Trophoblast cell (in vitro differentiated cells and primary cell): ENCODE data around the gene ARMC2. TPM values are rescaled to one million over a fixed set of nuclear protein-coding genes. Genes with fewer than 3 reads are reported as not detected.

ENCODE experiments used
- DNase-seq, 2 donors: peaks; one replicate each; pipeline ENCODE4 v3.0.0-alpha.2; 2016
- H2AFZ ChIP-seq: 2 replicates; pipeline ENCODE4 v1.6.1; 2013; ENCODE audit warnings: low read length, moderate library complexity, mild to moderate bottlenecking; ENCODE audit not compliant: insufficient read depth, poor library complexity
- H2AK5ac ChIP-seq: 2 replicates; pipeline ENCODE4 v1.6.1; 2013; ENCODE audit warnings: mild to moderate bottlenecking, low read length
- H2BK120ac ChIP-seq: 2 replicates; pipeline ENCODE4 v1.6.1; 2013; ENCODE audit warnings: low read length, mild to moderate bottlenecking, moderate library complexity; ENCODE audit not compliant: insufficient read depth, poor library complexity
- H2BK12ac ChIP-seq: 2 replicates; pipeline ENCODE4 v1.6.1; 2013; ENCODE audit warnings: mild to moderate bottlenecking, low read length, moderate library complexity
- H2BK5ac ChIP-seq: 2 replicates; pipeline ENCODE4 v1.6.1; 2013; ENCODE audit warnings: low read length, low read depth, moderate library complexity, mild to moderate bottlenecking; ENCODE audit not compliant: poor library complexity
- H3K14ac ChIP-seq: 2 replicates; pipeline ENCODE4 v1.6.1; 2013; ENCODE audit warnings: mild to moderate bottlenecking, low read length
- H3K18ac ChIP-seq: 2 replicates; pipeline ENCODE4 v1.6.1; 2013; ENCODE audit warnings: mild to moderate bottlenecking, low read length
- H3K23ac ChIP-seq: 2 replicates; pipeline ENCODE4 v1.6.1; 2013; ENCODE audit warnings: low read length
- H3K27ac ChIP-seq: 2 replicates; pipeline ENCODE4 v1.5.1; 2013; ENCODE audit warnings: low read depth, mild to moderate bottlenecking, inconsistent platforms, low read length, moderate library complexity
- H3K27me3 ChIP-seq: 2 replicates; pipeline ENCODE4 v1.6.1; 2013; ENCODE audit warnings: inconsistent platforms, mild to moderate bottlenecking, low read length, moderate library complexity; ENCODE audit not compliant: insufficient read depth
- H3K36me3 ChIP-seq, 2 experiments: 1 replicate in 1 of 2; 2 replicates in 1 of 2; pipeline ENCODE4 v1.6.1; 2013; ENCODE audit warnings: low read length in 2 of 2, mild to moderate bottlenecking in 2 of 2, moderate library complexity in 1 of 2; ENCODE audit not compliant: insufficient read depth in 2 of 2, control insufficient read depth in 1 of 2
- H3K4ac ChIP-seq: 2 replicates; pipeline ENCODE4 v1.6.1; 2013; ENCODE audit warnings: low read depth, mild to moderate bottlenecking, low read length, moderate library complexity
- H3K4me1 ChIP-seq, 2 experiments: 1 replicate in 1 of 2; 2 replicates in 1 of 2; pipeline ENCODE4 v1.6.1; 2013; ENCODE audit warnings: low read length in 2 of 2, mild to moderate bottlenecking in 2 of 2, moderate library complexity in 1 of 2; ENCODE audit not compliant: insufficient read depth in 2 of 2, control insufficient read depth in 1 of 2
- H3K4me2 ChIP-seq: 2 replicates; pipeline ENCODE4 v1.6.1; 2013; ENCODE audit warnings: inconsistent platforms, mild to moderate bottlenecking, low read length, moderate library complexity
- H3K4me3 ChIP-seq: 2 replicates; pipeline ENCODE4 v1.5.1; 2013; ENCODE audit warnings: mild to moderate bottlenecking, low read depth, low read length, inconsistent platforms
- H3K79me1 ChIP-seq: one replicate; pipeline ENCODE4 v1.6.1; 2013; ENCODE audit warnings: low read length
- H3K79me2 ChIP-seq: 2 replicates; pipeline ENCODE4 v1.6.1; 2013; ENCODE audit warnings: low read length, mild to moderate bottlenecking; ENCODE audit not compliant: control insufficient read depth, insufficient read depth, poor library complexity
- H3K9ac ChIP-seq: 2 replicates; pipeline ENCODE4 v1.6.1; 2013; ENCODE audit warnings: mild to moderate bottlenecking, low read length
- H3K9me3 ChIP-seq: 2 replicates; pipeline ENCODE4 v1.6.1; 2013; ENCODE audit warnings: low read depth, mild to moderate bottlenecking, control low read depth, inconsistent platforms, low read length; ENCODE audit not compliant: insufficient read depth
- H4K12ac ChIP-seq: 2 replicates; pipeline ENCODE4 v1.6.1; 2013; ENCODE audit warnings: low read depth, mild to moderate bottlenecking, low read length, moderate library complexity
- H4K8ac ChIP-seq: 2 replicates; pipeline ENCODE4 v1.6.1; 2013; ENCODE audit warnings: low read depth, mild to moderate bottlenecking, low read length, moderate library complexity
- H4K91ac ChIP-seq: one replicate; pipeline ENCODE4 v1.6.1; 2013; ENCODE audit warnings: low read depth, mild to moderate bottlenecking, low read length, moderate library complexity
- WGBS: extraction: QIAGEN DNeasy Blood & Tissue Kit; methylation state at CpG from one replicate; pipeline ENCODE4 v1.1.7; 2013; ENCODE audit warnings: missing lambda C conversion rate; ENCODE audit not compliant: insufficient read length, insufficient coverage; ENCODE audit errors: extremely low coverage; 5-methylcytosine and 5-hydroxymethylcytosine counted together
- polyA plus RNA-seq: library from polyadenylated mRNA; stranded (reverse); fragments of 200-250 nt; gene quantifications from 2 replicates; pipeline ENCODE4 v1.2.3, GENCODE V29; 2013

The ARMC2 gene, protein sequence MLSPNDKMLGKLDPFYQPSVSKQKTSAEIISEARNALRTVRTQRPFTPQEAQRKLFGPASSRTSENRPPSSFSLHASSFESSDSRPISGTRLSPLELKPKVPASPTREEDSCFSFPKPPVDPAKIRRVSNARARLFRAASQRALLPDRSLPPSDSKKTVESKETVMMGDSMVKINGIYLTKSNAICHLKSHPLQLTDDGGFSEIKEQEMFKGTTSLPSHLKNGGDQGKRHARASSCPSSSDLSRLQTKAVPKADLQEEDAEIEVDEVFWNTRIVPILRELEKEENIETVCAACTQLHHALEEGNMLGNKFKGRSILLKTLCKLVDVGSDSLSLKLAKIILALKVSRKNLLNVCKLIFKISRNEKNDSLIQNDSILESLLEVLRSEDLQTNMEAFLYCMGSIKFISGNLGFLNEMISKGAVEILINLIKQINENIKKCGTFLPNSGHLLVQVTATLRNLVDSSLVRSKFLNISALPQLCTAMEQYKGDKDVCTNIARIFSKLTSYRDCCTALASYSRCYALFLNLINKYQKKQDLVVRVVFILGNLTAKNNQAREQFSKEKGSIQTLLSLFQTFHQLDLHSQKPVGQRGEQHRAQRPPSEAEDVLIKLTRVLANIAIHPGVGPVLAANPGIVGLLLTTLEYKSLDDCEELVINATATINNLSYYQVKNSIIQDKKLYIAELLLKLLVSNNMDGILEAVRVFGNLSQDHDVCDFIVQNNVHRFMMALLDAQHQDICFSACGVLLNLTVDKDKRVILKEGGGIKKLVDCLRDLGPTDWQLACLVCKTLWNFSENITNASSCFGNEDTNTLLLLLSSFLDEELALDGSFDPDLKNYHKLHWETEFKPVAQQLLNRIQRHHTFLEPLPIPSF
- polyA plus RNA-seq: 2.3 and 2.7 TPM in 2 replicates

DNA sequence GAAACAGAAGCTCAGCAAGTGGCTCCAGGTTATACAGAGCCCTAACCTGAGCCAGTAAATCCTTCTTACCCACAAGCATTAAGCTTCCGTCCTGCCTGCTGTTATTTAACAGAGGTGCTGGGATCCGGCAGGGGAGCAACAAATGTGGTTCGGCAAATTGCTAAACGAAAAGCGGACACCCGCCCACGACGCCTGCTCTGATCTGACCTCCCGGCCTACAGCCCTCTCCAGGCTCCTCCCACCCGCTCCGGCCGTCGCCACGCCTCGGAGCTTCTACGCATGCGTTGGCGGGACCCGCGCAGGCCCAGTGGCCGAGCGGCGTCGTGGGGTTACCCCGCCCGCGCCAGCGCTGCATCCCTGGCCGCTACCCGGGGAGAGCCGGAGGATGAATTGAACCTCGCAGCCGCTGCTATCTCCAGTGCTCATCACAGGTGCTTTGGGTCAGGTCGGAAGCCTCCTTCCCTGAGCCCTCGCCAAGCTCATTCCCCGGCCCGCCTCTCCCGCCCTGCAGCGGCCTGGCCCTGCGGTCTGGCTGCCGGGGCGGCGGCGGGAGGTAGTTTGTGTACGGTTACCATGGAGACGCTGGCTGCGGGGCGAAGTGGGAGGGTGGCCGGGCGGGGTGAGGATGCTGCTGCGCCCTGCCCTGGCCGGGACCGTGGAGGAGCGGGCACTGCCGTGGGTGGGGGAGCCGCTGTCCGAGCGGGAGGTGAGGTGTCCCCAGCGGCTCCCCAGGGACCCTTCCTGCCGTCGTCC, at the start of gene ARMC2:
Gene ARMC2 (plus strand): TSS at position 307 of the 753 bp plus-strand sequence. CDS start 5,846 bp downstream, outside the sequence.
- Histone ChIP-seq H3K14ac (peak within 1 kb of the TSS; percentile 10), H3K79me2 (no peaks in the 10 kb centered on the region), H3K4ac (no peak within 1 kb of the TSS), H3K23ac (no peak within 1 kb of the TSS), H3K4me1 (peaks cover 0 to 2% of the 10 kb centered on the region in 2 experiments), H4K8ac (peak within 1 kb of the TSS; percentile 86), H2AFZ (peak within 1 kb of the TSS; percentile 85), H2BK120ac (no peak within 1 kb of the TSS), H2BK12ac (no peak within 1 kb of the TSS), H3K9ac (peak within 1 kb of the TSS; percentile 46), H3K27me3 (no peaks in the 10 kb centered on the region), H4K12ac (peak within 1 kb of the TSS; percentile 69), H2BK5ac (no peak within 1 kb of the TSS), H3K79me1 (no peaks in the 10 kb centered on the region), H3K4me3 (peak within 1 kb of the TSS; percentile 91), H3K18ac (peak within 1 kb of the TSS; percentile 6), H4K91ac (peak within 1 kb of the TSS; percentile 4), H3K9me3 (no peaks in the 10 kb centered on the region), H2AK5ac (no peak within 1 kb of the TSS), H3K4me2 (peak within 1 kb of the TSS; percentile 95), H3K27ac (no peak within 1 kb of the TSS), H3K36me3 (no peaks in the 10 kb centered on the region)
- no CpG with 5 or more reads among the region's 61 CpGs for WGBS
- peak; percentile 91 to 97 for DNase-seq

DNA sequence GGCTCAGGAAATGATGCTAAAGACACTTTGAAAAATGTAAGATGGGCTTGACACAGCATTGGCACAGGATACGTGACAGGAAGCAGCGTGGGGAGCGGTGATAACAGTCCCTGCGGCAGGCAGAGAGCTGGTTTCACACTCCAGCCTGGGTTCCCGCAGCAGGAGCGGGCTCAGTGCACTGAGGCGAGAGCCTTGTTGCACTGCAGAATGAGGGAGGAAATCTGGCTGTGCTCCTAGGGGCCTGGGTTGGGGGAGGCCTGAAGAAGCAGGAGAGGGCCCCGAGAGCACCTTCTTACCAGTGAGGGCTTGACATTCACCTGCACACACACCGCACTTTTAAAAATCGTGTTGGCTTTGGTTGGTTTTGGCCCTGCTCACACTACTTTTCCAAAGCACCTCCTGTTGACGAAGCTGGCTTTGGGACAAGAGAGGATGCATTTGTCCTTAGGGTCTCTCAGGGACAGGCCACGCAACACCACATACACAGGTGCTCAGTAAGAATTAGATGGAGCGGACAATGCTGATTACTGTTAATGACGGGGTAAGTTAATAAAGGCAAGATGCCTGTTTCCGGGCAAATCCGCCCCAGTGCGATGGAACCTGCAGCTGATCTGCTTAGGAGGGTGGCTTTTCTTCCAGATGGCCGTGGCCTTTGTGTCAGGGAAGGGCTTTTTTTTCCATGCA, 49.4 kb upstream of the ARMC2 start:
- DNase-seq: peak in 1 of 2 donors; percentile 27
- peak overlapping the region; percentile 2 for H2BK12ac ChIP-seq
- peak overlapping the region; percentile 21 for H3K14ac ChIP-seq
- peaks cover 13 to 15% of the 10 kb centered on the region in 2 experiments for H3K4me1 ChIP-seq
- H3K79me2 ChIP-seq: no peaks in the 10 kb centered on the region
- no peak overlapping the region for H3K23ac ChIP-seq
- no peak overlapping the region for H2BK120ac ChIP-seq
- H3K4me3 ChIP-seq: no peak overlapping the region
- peaks cover 3% of the 10 kb centered on the region for H3K79me1 ChIP-seq
- H3K9ac ChIP-seq: no peak overlapping the region
- H3K4me2 ChIP-seq: peak overlapping the region; percentile 27
- H2BK5ac ChIP-seq: no peak overlapping the region
- no peaks in the 10 kb centered on the region for H3K27me3 ChIP-seq
- no peaks in the 10 kb centered on the region for H3K9me3 ChIP-seq
- peak overlapping the region; percentile 16 for H4K91ac ChIP-seq
- no peak overlapping the region for H3K4ac ChIP-seq
- WGBS: no CpG with 5 or more reads among the region's 18 CpGs
- H2AFZ ChIP-seq: no peak overlapping the region
- peak overlapping the region; percentile 7 for H4K8ac ChIP-seq
- H3K27ac ChIP-seq: peak overlapping the region; percentile 15
- no peaks in the 10 kb centered on the region for H3K36me3 ChIP-seq
- no peak overlapping the region for H2AK5ac ChIP-seq
- no peak overlapping the region for H3K18ac ChIP-seq
- H4K12ac ChIP-seq: no peak overlapping the region

DNA sequence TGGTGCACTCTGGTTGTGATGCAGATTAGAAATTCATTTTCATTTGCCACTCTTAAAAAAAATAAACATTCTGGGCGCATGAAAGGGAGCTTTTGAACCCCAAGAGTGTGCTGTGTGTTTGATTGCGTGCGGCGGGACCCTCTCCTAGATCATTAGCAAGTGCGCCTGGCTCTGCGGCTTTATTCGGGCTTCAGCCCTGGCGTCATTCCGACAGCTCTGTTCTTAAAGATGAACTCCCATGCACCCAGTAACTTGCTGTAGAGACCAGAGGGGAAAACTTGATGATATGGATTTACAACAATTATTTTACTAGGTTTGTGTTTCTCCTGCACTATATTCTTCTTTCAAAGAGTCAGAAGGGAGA, 48.9 kb upstream of the ARMC2 start:
- no peak overlapping the region for H4K8ac ChIP-seq
- H2BK120ac ChIP-seq: no peak overlapping the region
- no peak overlapping the region for H2AK5ac ChIP-seq
- no peak overlapping the region for H4K12ac ChIP-seq
- H4K91ac ChIP-seq: peak overlapping the region; percentile 34
- no peak overlapping the region for H2BK5ac ChIP-seq
- H3K4me2 ChIP-seq: no peak overlapping the region
- no peak overlapping the region for H3K4me3 ChIP-seq
- H3K14ac ChIP-seq: no peak overlapping the region
- H3K27ac ChIP-seq: no peak overlapping the region
- no peak overlapping the region for H3K4ac ChIP-seq
- no peak overlapping the region for H2AFZ ChIP-seq
- no peak overlapping the region for H3K23ac ChIP-seq
- no peaks in the 10 kb centered on the region for H3K36me3 ChIP-seq
- no CpG with 5 or more reads among the region's 9 CpGs for WGBS
- no peak overlapping the region for H3K9ac ChIP-seq
- H2BK12ac ChIP-seq: no peak overlapping the region
- H3K79me2 ChIP-seq: no peaks in the 10 kb centered on the region
- H3K4me1 ChIP-seq: peaks cover 13 to 15% of the 10 kb centered on the region in 2 experiments
- no peaks in the 10 kb centered on the region for H3K9me3 ChIP-seq
- no peak for DNase-seq
- H3K18ac ChIP-seq: no peak overlapping the region
- no peaks in the 10 kb centered on the region for H3K27me3 ChIP-seq
- H3K79me1 ChIP-seq: peaks cover 3% of the 10 kb centered on the region
